HEK293 (cell line): ENCODE results near the gene CYP2C18.

ENCODE experiments used
- CTCF ChIA-PET: fragments of 350-600 bp; formaldehyde crosslinking; extraction: SDS; loops from one replicate; lab custom pipeline; 2021; ENCODE audit warnings: antibody characterized with exemption; lab: Yijun Ruan, JAX
- POLR2A ChIA-PET: fragments of 300-600 bp; formaldehyde crosslinking; extraction: SDS; loops from one replicate; lab custom pipeline; 2020; ENCODE audit warnings: antibody characterized with exemption, inconsistent platforms; lab: Yijun Ruan, JAX
- H3K27ac ChIP-seq: fragments of 200-500 bp; sonication (Bioruptor generic); 2 replicates; pipeline ENCODE4 v1.5.1; 2014; ENCODE audit warnings: low read depth, low read length, control low read depth, inconsistent platforms; ENCODE audit errors: extremely low read depth
- H3K36me3 ChIP-seq, 2 experiments: fragments of 200-500 bp in 1 of 2; sonication (Bioruptor generic) in 1 of 2; 1 replicate in 1 of 2; 2 replicates in 1 of 2; pipeline ENCODE4 v1.5.1; 2014 to 2017; ENCODE audit warnings: inconsistent platforms in 2 of 2, low read length in 2 of 2; ENCODE audit not compliant: control insufficient read depth in 2 of 2, insufficient read depth in 1 of 2
- H3K4me1 ChIP-seq: fragments of 200-500 bp; sonication (Bioruptor generic); 2 replicates; pipeline ENCODE4 v1.5.1; 2014; ENCODE audit warnings: mild to moderate bottlenecking, low read length, inconsistent platforms; ENCODE audit not compliant: control insufficient read depth, insufficient read depth
- H3K4me3 ChIP-seq: 2 replicates; pipeline ENCODE4 v1.5.1; 2011; ENCODE audit warnings: low read depth, mild to moderate bottlenecking, control low read depth, low read length, moderate library complexity
- H3K9me3 ChIP-seq: fragments of 200-500 bp; sonication (Bioruptor generic); 2 replicates; pipeline ENCODE4 v1.5.1; 2014; ENCODE audit warnings: low read depth, low read length, inconsistent platforms; ENCODE audit not compliant: control insufficient read depth, insufficient read depth
- EGR2 ChIP-seq: fragments of 450-650 bp; formaldehyde crosslinking; IDR thresholded peaks from 2 replicates; pipeline ENCODE4 v1.5.1; 2016; ENCODE audit warnings: low read depth, missing biosample characterization, missing genetic modification characterization
- FEZF1 ChIP-seq: fragments of 450-650 bp; formaldehyde crosslinking; IDR thresholded peaks from 2 replicates; pipeline ENCODE4 v1.5.1; 2016; ENCODE audit warnings: missing biosample characterization, missing genetic modification characterization
- KLF1 ChIP-seq: fragments of 450-650 bp; formaldehyde crosslinking; IDR thresholded peaks from 2 replicates; pipeline ENCODE4 v1.5.1; 2016; ENCODE audit warnings: missing biosample characterization, missing genetic modification characterization
- MEIS1 ChIP-seq: sonication (generic); formaldehyde crosslinking; IDR thresholded peaks from 2 replicates; pipeline ENCODE4 v1.8.1; 2022; ENCODE audit warnings: missing genetic modification reagents, mild to moderate bottlenecking, borderline replicate concordance
- PRDM10 ChIP-seq: fragments of 450-650 bp; formaldehyde crosslinking; IDR thresholded peaks from 2 replicates; pipeline ENCODE4 v1.5.1; 2016; ENCODE audit warnings: missing biosample characterization, missing genetic modification characterization
- SCRT1 ChIP-seq: fragments of 450-650 bp; formaldehyde crosslinking; IDR thresholded peaks from 2 replicates; pipeline ENCODE4 v1.5.1; 2016; ENCODE audit warnings: missing biosample characterization, missing genetic modification characterization, borderline replicate concordance
- SETDB1 ChIP-seq: IDR thresholded peaks from one replicate; pipeline ENCODE4 v1.6.1; 2017; ENCODE audit warnings: mild to moderate bottlenecking, low read length, moderate library complexity, mixed read lengths; ENCODE audit not compliant: insufficient read length
- SP2 ChIP-seq: fragments of 450-650 bp; formaldehyde crosslinking; IDR thresholded peaks from 2 replicates; pipeline ENCODE4 v1.5.1; 2016; ENCODE audit warnings: missing biosample characterization, missing genetic modification characterization
- SP3 ChIP-seq: fragments of 450-650 bp; formaldehyde crosslinking; IDR thresholded peaks from 2 replicates; pipeline ENCODE4 v1.5.1; 2016; ENCODE audit warnings: missing biosample characterization, missing genetic modification characterization
- YY2 ChIP-seq: fragments of 450-650 bp; formaldehyde crosslinking; IDR thresholded peaks from 2 replicates; pipeline ENCODE4 v1.5.1; 2016; ENCODE audit warnings: missing biosample characterization, missing genetic modification characterization
- ZNF10 ChIP-seq: fragments of 450-650 bp; formaldehyde crosslinking; IDR thresholded peaks from 2 replicates; pipeline ENCODE4 v1.5.1; 2017; ENCODE audit warnings: missing biosample characterization, missing genetic modification characterization
- ZNF18 ChIP-seq: fragments of 450-650 bp; formaldehyde crosslinking; IDR thresholded peaks from 2 replicates; pipeline ENCODE4 v1.5.1; 2016; ENCODE audit warnings: missing biosample characterization, missing genetic modification characterization
- ZNF223 ChIP-seq: fragments of 450-650 bp; formaldehyde crosslinking; IDR thresholded peaks from 2 replicates; pipeline ENCODE4 v1.5.1; 2016; ENCODE audit warnings: missing biosample characterization, missing genetic modification characterization
- ZNF280D ChIP-seq: fragments of 450-650 bp; formaldehyde crosslinking; IDR thresholded peaks from 2 replicates; pipeline ENCODE4 v1.5.1; 2016; ENCODE audit warnings: missing biosample characterization, missing genetic modification characterization
- ZNF324 ChIP-seq: fragments of 450-650 bp; formaldehyde crosslinking; IDR thresholded peaks from 2 replicates; pipeline ENCODE4 v1.5.1; 2016; ENCODE audit warnings: missing biosample characterization, missing genetic modification characterization
- ZNF350 ChIP-seq: fragments of 450-650 bp; formaldehyde crosslinking; IDR thresholded peaks from 2 replicates; pipeline ENCODE4 v1.5.0; 2017; ENCODE audit warnings: missing biosample characterization, mild to moderate bottlenecking, missing genetic modification characterization
- ZNF48 ChIP-seq: fragments of 450-650 bp; formaldehyde crosslinking; IDR thresholded peaks from 2 replicates; pipeline ENCODE4 v1.5.1; 2016; ENCODE audit warnings: missing biosample characterization, missing genetic modification characterization
- ZNF529 ChIP-seq: fragments of 450-650 bp; formaldehyde crosslinking; IDR thresholded peaks from 2 replicates; pipeline ENCODE4 v1.5.1; 2017; ENCODE audit warnings: missing genetic modification characterization, missing biosample characterization; ENCODE audit not compliant: insufficient replicate concordance
- ZNF560 ChIP-seq: fragments of 450-650 bp; formaldehyde crosslinking; IDR thresholded peaks from 2 replicates; pipeline ENCODE4 v1.5.1; 2017; ENCODE audit warnings: missing biosample characterization, missing genetic modification characterization, borderline replicate concordance
- ZNF561 ChIP-seq: fragments of 450-650 bp; IDR thresholded peaks from 2 replicates; pipeline ENCODE4 v1.5.1; 2018; ENCODE audit warnings: missing biosample characterization, missing genetic modification characterization, borderline replicate concordance
- ZNF704 ChIP-seq: fragments of 450-650 bp; formaldehyde crosslinking; IDR thresholded peaks from 2 replicates; pipeline ENCODE4 v1.5.1; 2016; ENCODE audit warnings: missing biosample characterization, missing genetic modification characterization
- ZSCAN30 ChIP-seq: fragments of 450-650 bp; IDR thresholded peaks from 2 replicates; pipeline ENCODE4 v1.5.1; 2018; ENCODE audit warnings: missing biosample characterization, mild to moderate bottlenecking, missing genetic modification characterization, moderate library complexity
- ZXDB ChIP-seq: fragments of 450-650 bp; formaldehyde crosslinking; IDR thresholded peaks from 2 replicates; pipeline ENCODE4 v1.5.1; 2016; ENCODE audit warnings: missing biosample characterization, missing genetic modification characterization

The CYP2C18 gene

DNA sequence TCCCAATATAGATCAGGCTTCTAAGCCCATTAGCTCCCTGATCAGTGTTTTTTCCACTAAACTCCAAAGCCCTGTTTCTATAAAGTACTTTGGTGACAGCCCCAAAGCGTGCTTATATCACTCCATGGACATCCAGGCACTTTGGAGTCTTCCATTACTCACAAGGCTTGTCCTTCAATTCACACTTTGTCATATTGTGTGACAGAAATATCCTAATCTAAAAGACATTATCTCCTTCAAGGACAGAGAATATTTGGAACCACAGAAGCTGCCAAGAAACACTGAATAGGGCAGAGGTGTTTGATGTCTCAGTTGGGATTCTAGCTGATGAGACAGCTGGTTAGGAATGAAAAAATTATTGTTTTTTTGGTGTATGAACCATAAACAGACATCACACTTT lies 97.3 kb downstream of the CYP2C18 start (continued):
- TF ChIP-seq ZNF18 = no peak
- TF ChIP-seq FEZF1 (tag by site-specific recombination) = no peak
- no peak for TF ChIP-seq ZNF280D (tag by site-specific recombination)
- no peak for TF ChIP-seq SCRT1 (tag by site-specific recombination)
- TF ChIP-seq ZNF223 (tag by site-specific recombination) = no peak
- no peak for TF ChIP-seq ZXDB (tag by site-specific recombination)

- CTCF ChIA-PET = no interaction called here
- Histone ChIP-seq H3K9me3 (no peaks in the 10 kb centered on the region), H3K4me1 (no peaks in the 10 kb centered on the region), H3K36me3 (no peaks in the 10 kb centered on the region), H3K27ac (no peak overlapping the region), H3K4me3 (no peak overlapping the region)
- POLR2A ChIA-PET = no interaction called here
- TF ChIP-seq ZNF704 (tag by site-specific recombination) (no peak), ZSCAN30 (no peak), ZXDB (tag by site-specific recombination) (no peak), MEIS1 (CRISPR knock-in tag) (no peak), KLF1 (tag by site-specific recombination) (no peak), ZNF561 (tag by site-specific recombination) (no peak), YY2 (no peak), ZNF560 (no peak), PRDM10 (no peak), ZNF10 (tag by site-specific recombination) (no peak), ZNF529 (tag by site-specific recombination) (no peak), SP3 (tag by site-specific recombination) (no peak), ZNF48 (no peak), ZNF350 (tag by site-specific recombination) (no peak), SETDB1 (no peak), EGR2 (tag by site-specific recombination) (no peak), ZNF324 (no peak), SP2 (tag by site-specific recombination) (no peak)
Observed at GRCh38 chr10:94784256-94784655, 100.7 kb downstream of the CYP2C18 start.
